DOHH2 (cell line): ENCODE data around the gene CYP27A1.

Experiments used
- H3F3A ChIP-seq: fragments of 200-600 bp; sonication (generic), shearing (Covaris generic); 2 replicates; pipeline ENCODE4 v1.6.0; 2016; ENCODE audit warnings: antibody characterized with exemption, mild to moderate bottlenecking; ENCODE audit not compliant: control insufficient read depth, insufficient read depth
- H3K27ac ChIP-seq: fragments of 200-600 bp; sonication (generic); 2 replicates; pipeline ENCODE4 v1.5.1; 2014; ENCODE audit warnings: low read depth, mild to moderate bottlenecking, low read length, moderate library complexity
- H3K27me3 ChIP-seq: fragments of 200-600 bp; sonication (generic); 2 replicates; pipeline ENCODE4 v1.6.1; 2014; ENCODE audit warnings: mild to moderate bottlenecking, low read length, mixed read lengths; ENCODE audit not compliant: control insufficient read depth
- H3K36me3 ChIP-seq: fragments of 200-600 bp; sonication (generic); 2 replicates; pipeline ENCODE4 v1.6.1; 2014; ENCODE audit warnings: mild to moderate bottlenecking, low read length, moderate library complexity, mixed read lengths; ENCODE audit not compliant: control insufficient read depth
- H3K4me1 ChIP-seq: fragments of 200-600 bp; sonication (generic); 2 replicates; pipeline ENCODE4 v1.6.1; 2014; ENCODE audit warnings: mild to moderate bottlenecking, low read length, mixed read lengths; ENCODE audit not compliant: control insufficient read depth
- H3K4me2 ChIP-seq: fragments of 200-600 bp; sonication (generic); 2 replicates; pipeline ENCODE4 v1.6.0; 2014; ENCODE audit warnings: mild to moderate bottlenecking, low read length, moderate library complexity
- H3K4me3 ChIP-seq: fragments of 200-600 bp; sonication (generic); 2 replicates; pipeline ENCODE4 v1.5.1; 2014; ENCODE audit warnings: mild to moderate bottlenecking, low read length, mixed read lengths
- H3K79me2 ChIP-seq: fragments of 200-600 bp; sonication (generic); 2 replicates; pipeline ENCODE4 v1.6.1; 2014; ENCODE audit warnings: mild to moderate bottlenecking, low read length, mixed read lengths; ENCODE audit not compliant: control insufficient read depth
- H3K9me2 ChIP-seq: fragments of 200-600 bp; sonication (generic); replicated peaks from 2 replicates; pipeline ENCODE4 v1.6.1; 2014; ENCODE audit warnings: mild to moderate bottlenecking, low read length, mixed read lengths; ENCODE audit not compliant: control insufficient read depth
- H3K9me3 ChIP-seq: fragments of 200-600 bp; sonication (generic); 2 replicates; pipeline ENCODE4 v1.6.1; 2014; ENCODE audit warnings: antibody characterized with exemption, low read length, mixed read lengths; ENCODE audit not compliant: control insufficient read depth, insufficient read depth
- H4K20me1 ChIP-seq: fragments of 200-600 bp; sonication (generic); 2 replicates; pipeline ENCODE4 v1.6.0; 2014; ENCODE audit warnings: low read depth, mild to moderate bottlenecking, antibody characterized with exemption, low read length, moderate library complexity; ENCODE audit not compliant: control insufficient read depth, insufficient read depth
- EZH2phosphoT487 ChIP-seq: fragments of 200-600 bp; sonication (generic); IDR thresholded peaks from 2 replicates; pipeline ENCODE4 v1.6.1; 2017; ENCODE audit warnings: borderline replicate concordance, mild to moderate bottlenecking, antibody characterized with exemption, low read length, moderate library complexity, mixed read lengths
- TF ChIP-seq, protein P1 (sequence below): fragments of 200-600 bp; sonication (generic); IDR thresholded peaks from one replicate; pipeline ENCODE4 v1.5.1; 2014; ENCODE audit warnings: antibody characterized with exemption, mild to moderate bottlenecking, low read depth, low read length; ENCODE audit not compliant: poor library complexity, severe bottlenecking

CYP27A1 gene

GRCh38 chr2:218820746-218821369, 38.9 kb downstream of the CYP27A1 start:
- H3K27ac ChIP-seq = no peak overlapping the region
- H3K36me3 ChIP-seq = no peaks in the 10 kb centered on the region
- H3K9me2 ChIP-seq = no peaks in the 10 kb centered on the region

DNA sequence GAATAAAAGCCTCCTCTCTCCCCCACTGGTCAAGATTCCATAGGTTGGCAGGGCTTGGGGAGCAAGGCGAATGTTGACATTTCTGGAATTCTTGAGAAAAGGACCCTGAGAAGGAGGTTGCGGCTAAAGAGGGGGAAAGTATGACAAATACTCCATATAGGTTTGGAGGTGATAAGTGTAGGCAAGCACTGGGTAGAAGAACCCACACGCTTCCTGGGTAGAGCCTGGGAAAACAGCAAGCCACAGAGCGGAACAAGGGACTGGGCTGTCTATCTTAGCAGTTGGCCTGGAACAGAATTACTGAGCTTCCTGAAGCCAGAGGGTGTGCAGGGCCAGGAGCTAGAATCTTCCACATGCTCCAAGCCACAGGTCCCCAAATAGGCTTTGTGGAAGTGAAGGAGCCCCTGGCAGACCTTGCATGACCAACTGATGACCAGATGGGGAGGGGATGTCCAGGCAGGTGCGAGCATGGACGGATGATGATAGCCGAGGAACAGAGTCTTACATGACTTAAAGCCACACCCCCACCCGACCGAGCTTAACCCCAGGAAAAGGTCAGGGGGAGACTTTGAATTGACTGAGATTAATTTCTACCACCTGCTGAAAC, 39.8 kb downstream of the CYP27A1 start:
- no peaks in the 10 kb centered on the region for H3K9me3 ChIP-seq
- H3K4me1 ChIP-seq = no peaks in the 10 kb centered on the region
- H3K27me3 ChIP-seq = peaks cover 2% of the 10 kb centered on the region; the same call in 1 of the 2 replicates
- H3K27ac ChIP-seq = no peak overlapping the region
- H3K4me2 ChIP-seq = no peak overlapping the region
- no peaks in the 10 kb centered on the region for H3K36me3 ChIP-seq
- TF ChIP-seq EZH2phosphoT487 = no peak
- TF ChIP-seq, protein P1, sequence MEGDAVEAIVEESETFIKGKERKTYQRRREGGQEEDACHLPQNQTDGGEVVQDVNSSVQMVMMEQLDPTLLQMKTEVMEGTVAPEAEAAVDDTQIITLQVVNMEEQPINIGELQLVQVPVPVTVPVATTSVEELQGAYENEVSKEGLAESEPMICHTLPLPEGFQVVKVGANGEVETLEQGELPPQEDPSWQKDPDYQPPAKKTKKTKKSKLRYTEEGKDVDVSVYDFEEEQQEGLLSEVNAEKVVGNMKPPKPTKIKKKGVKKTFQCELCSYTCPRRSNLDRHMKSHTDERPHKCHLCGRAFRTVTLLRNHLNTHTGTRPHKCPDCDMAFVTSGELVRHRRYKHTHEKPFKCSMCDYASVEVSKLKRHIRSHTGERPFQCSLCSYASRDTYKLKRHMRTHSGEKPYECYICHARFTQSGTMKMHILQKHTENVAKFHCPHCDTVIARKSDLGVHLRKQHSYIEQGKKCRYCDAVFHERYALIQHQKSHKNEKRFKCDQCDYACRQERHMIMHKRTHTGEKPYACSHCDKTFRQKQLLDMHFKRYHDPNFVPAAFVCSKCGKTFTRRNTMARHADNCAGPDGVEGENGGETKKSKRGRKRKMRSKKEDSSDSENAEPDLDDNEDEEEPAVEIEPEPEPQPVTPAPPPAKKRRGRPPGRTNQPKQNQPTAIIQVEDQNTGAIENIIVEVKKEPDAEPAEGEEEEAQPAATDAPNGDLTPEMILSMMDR = no peak
- H3K79me2 ChIP-seq = no peaks in the 10 kb centered on the region
- no peaks in the 10 kb centered on the region for H3F3A ChIP-seq
- H3K9me2 ChIP-seq = no peaks in the 10 kb centered on the region
- H3K4me3 ChIP-seq = no peak overlapping the region
- no peaks in the 10 kb centered on the region; the same call in 1 of the 2 replicates for H4K20me1 ChIP-seq

More at GRCh38 chr2:218820746-218821369, 38.9 kb downstream of the CYP27A1 start:
- H3F3A ChIP-seq = no peaks in the 10 kb centered on the region
- peaks cover 4% of the 10 kb centered on the region; the same call in 1 of the 2 replicates for H3K27me3 ChIP-seq
- H3K4me2 ChIP-seq = no peak overlapping the region
- no peaks in the 10 kb centered on the region for H3K4me1 ChIP-seq
- no peak overlapping the region for H3K4me3 ChIP-seq
- TF ChIP-seq EZH2phosphoT487 = no peak
- TF ChIP-seq, protein P1 = no peak
- H4K20me1 ChIP-seq = no peaks in the 10 kb centered on the region; the same call in 1 of the 2 replicates
- no peaks in the 10 kb centered on the region for H3K9me3 ChIP-seq
- no peaks in the 10 kb centered on the region for H3K79me2 ChIP-seq

- no peaks in the 10 kb centered on the region; the same call in 1 of the 2 replicates for H4K20me1 ChIP-seq
- H3K27ac ChIP-seq = no peak overlapping the region
- H3K4me3 ChIP-seq = no peak overlapping the region
- no peaks in the 10 kb centered on the region for H3F3A ChIP-seq
- no peak overlapping the region for H3K4me2 ChIP-seq
- no peak for TF ChIP-seq EZH2phosphoT487
- TF ChIP-seq, protein P1 = no peak
- no peaks in the 10 kb centered on the region for H3K79me2 ChIP-seq
- H3K4me1 ChIP-seq = no peaks in the 10 kb centered on the region
- H3K36me3 ChIP-seq = no peaks in the 10 kb centered on the region
- no peaks in the 10 kb centered on the region for H3K9me3 ChIP-seq
- H3K27me3 ChIP-seq = no peaks in the 10 kb centered on the region; the same call in 1 of the 2 replicates
- H3K9me2 ChIP-seq = no peaks in the 10 kb centered on the region
Observed at GRCh38 chr2:218822622-218823021, 40.7 kb downstream of the CYP27A1 start.
